ENCODE results near the gene ZSWIM1. TPM values are rescaled to one million over a fixed set of nuclear protein-coding genes. Genes with fewer than 3 reads are reported as not detected.
"Not testable (repeated sequence)": the region's sequence is repeated elsewhere in the genome, so short reads cannot be mapped to it uniquely, and the experiment has no call there.

The ZSWIM1 gene
- total RNA-seq, 1 experiment from 2014 or later: 11.4 TPM

- no peak for DNase-seq (ENCODE audit: extremely low read depth, low read depth)
Measured at GRCh38 chr20:45921337-45922189, 40.5 kb downstream of the ZSWIM1 start.

DNA sequence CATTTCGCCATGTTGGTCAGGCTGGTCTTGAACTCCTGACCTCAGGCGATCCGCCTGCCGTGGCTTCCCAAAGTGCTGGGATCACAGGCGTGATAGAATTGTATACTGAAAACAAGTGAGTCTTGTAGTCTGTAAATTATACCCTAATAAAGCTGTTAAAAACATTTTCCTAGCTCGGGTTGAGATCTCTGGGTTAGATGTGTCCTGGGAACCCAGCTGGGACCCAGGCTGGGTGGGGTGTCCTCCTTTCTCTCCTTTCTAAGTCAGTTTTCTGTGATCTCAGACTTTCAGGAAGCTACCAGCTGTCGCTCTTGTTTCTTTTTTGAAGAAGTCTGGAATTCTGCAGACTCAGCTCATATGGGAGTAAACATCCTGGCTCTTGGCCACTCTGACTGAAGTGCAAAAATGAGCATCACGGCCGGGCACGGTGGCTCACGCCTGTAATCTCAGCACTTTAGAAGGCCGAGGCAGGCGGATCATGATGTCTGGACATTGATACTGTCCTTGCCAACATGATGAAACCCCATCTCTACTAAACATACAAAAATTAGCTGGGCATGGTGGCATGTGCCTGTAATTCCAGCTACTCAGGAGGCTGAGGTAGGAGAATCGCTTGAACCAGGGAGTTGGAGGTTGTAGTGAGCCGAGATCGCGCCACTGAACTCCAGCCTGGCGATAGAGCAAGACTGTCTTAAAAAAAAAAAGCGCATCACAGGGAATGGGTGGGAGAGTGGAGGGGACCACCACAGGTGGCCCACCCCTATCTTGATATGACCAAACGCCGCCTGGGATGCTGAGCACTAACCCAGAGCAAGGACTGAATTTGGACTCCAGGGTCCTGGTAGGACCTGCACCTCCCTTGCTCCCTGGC, 43.6 kb downstream of the ZSWIM1 start:
- no peak for DNase-seq (ENCODE audit: extremely low read depth, low read depth)

- no peak for DNase-seq (ENCODE audit: extremely low read depth, low read depth)
Measured at GRCh38 chr20:45925821-45926506, 44.9 kb downstream of the ZSWIM1 start.

DNA sequence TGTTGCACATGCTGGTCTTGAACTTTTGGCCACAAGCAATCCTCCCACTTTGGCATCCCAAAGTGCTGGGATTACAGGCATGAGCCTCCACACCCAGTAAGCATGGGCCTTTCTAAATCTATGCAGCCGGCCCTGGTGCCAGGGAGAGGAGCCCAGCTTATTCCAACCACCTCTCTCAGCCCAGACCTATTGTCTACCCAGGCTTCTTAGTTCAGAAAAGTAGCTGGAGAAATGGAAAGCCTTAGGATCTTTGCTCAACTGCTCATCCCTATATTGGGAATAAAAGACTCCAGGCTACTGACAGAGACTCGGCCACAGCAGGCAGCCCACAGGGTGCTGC, 45.7 kb downstream of the ZSWIM1 start:
- no peak for DNase-seq (ENCODE audit: extremely low read depth, low read depth)

DNA sequence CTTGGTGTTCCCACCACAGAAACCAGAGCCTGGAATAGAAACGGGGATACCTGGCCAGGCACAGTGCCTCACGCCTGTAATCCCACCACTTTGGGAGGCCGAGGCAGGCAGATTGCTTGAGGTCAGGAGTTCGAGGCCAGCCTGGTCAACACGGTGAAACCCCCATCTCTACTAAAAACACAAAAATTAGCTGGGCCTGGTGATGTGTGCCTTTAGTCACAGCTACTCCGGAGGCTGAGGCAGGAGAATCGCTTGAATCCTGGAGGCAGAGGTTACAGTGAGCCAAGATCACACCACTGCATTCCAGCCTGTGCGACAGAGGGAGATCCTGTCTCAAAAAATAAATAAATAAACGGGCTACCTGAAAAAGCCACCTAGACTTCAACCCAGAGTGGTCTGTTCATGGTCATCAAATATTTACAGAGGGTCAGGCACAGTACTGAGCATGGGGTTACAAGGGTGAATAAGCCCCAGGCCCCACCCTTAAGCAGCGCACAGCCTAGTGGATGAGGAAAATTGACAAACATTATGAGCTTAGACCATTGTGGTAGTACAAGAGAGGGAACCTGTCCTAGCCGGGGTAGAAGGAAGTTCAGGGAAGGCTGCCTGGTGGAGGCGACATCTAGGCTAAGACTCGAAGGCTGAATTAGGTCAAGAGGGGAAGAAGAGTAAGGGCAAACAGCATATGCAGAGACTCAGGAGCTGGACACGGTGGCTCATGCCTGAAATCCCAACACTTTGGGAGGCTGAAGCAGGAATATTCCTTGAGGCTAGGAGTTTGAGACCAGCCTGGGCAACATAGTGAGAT, 46.2 kb downstream of the ZSWIM1 start:
- DNase-seq (ENCODE audit: extremely low read depth, low read depth): no peak

DNA sequence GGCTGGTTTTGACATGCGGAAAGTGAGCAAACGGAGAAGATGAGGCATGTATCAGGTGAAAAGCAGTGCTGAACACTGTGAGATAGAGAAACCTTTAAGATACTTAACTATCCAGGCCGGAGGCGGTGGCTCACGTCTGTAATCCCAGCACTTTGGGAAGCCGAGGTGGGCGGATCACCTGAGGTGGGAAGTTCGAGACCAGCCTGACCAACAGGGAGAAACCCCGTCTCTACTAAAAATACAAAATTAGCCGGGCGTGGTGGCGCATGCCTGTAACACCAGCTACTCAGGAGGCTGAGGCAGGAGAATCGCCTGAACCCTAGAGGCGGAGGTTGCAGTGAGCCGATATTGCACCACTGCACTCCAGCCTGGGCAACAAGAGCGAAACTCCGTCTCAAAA, 50.7 kb downstream of the ZSWIM1 start:
- not testable (repeated sequence) for DNase-seq (ENCODE audit: extremely low read depth, low read depth)

- peak; percentile 65 for DNase-seq (ENCODE audit: extremely low read depth, low read depth)
Measured at GRCh38 chr20:45933266-45934045, 52.4 kb downstream of the ZSWIM1 start.

DNA sequence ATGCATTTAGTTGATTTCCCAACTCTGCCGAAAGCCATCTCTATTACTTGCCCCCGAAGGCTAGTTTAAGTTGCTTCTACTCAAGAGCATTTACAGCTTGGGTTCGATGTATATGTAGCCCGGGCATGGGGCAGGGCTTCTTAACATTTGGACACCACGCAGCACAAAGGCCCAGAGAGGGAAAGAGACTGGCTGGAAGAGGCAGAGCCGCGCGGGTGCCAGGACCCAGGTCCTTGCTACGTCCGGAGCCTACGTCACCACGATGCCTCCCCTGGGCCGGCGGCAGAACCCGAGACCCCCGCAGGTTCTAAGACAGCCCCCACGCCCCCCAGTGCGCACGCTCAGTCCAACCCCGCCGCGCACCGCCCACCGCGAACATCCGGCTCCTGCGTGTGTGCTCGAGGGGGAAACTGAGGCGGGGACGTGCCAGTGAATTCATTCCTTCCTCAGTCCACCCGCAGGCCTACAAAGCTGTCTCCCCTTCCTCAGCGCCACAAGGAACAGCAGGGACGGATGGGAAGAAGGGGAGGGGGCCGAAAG, 53.1 kb downstream of the ZSWIM1 start:
- DNase-seq (ENCODE audit: extremely low read depth, low read depth): no peak

Other genes with a start within 250 kb of the ZSWIM1 start
- gene WFDC9, start 249.9 kb upstream of the ZSWIM1 start, total RNA-seq (2014; rRNA removed; shearing (Covaris generic)): not detected in 2 replicates
- gene WFDC11, start 211.0 kb upstream of the ZSWIM1 start, total RNA-seq (2014; rRNA removed; shearing (Covaris generic)): not detected in 2 replicates
- gene WFDC13, start 179.2 kb upstream of the ZSWIM1 start, total RNA-seq (2014; rRNA removed; shearing (Covaris generic)): not detected in 2 replicates
- gene WFDC10B, start 176.2 kb upstream of the ZSWIM1 start, total RNA-seq (2014; rRNA removed; shearing (Covaris generic)): not detected in 2 replicates
- not detected in 2 replicates for gene SPINT4, start 158.9 kb upstream of the ZSWIM1 start, total RNA-seq (2014; rRNA removed; shearing (Covaris generic))
- gene WFDC3, start 89.3 kb upstream of the ZSWIM1 start, total RNA-seq (2014; rRNA removed; shearing (Covaris generic)): 0.40 and 0.58 TPM in 2 replicates
- 29.3 and 35.0 TPM in 2 replicates for gene DNTTIP1, start 89.3 kb upstream of the ZSWIM1 start, total RNA-seq (2014; rRNA removed; shearing (Covaris generic))
- 179 and 182 TPM in 2 replicates for gene UBE2C, start 68.6 kb upstream of the ZSWIM1 start, total RNA-seq (2014; rRNA removed; shearing (Covaris generic))
- 0.15 TPM in 1 of 2 replicates, not detected in the other for gene TNNC2, start 53.9 kb upstream of the ZSWIM1 start, total RNA-seq (2014; rRNA removed; shearing (Covaris generic))
- gene SNX21, start 47.4 kb upstream of the ZSWIM1 start, total RNA-seq (2014; rRNA removed; shearing (Covaris generic)): 13.1 and 13.3 TPM in 2 replicates
- gene ACOT8, start 23.8 kb upstream of the ZSWIM1 start, total RNA-seq (2014; rRNA removed; shearing (Covaris generic)): 21.1 and 21.6 TPM in 2 replicates
- 1.6 TPM in 2 replicates for gene ZSWIM3, start 23.6 kb upstream of the ZSWIM1 start, total RNA-seq (2014; rRNA removed; shearing (Covaris generic))
- gene SPATA25, start 6.4 kb downstream of the ZSWIM1 start, total RNA-seq (2014; rRNA removed; shearing (Covaris generic)): 0.75 TPM in 1 of 2 replicates, not detected in the other
- gene NEURL2, start 10.0 kb downstream of the ZSWIM1 start, total RNA-seq (2014; rRNA removed; shearing (Covaris generic)): 1.4 and 1.5 TPM in 2 replicates
- 80.3 and 81.6 TPM in 2 replicates for gene CTSA, start 10.1 kb downstream of the ZSWIM1 start, total RNA-seq (2014; rRNA removed; shearing (Covaris generic))
- 116 and 122 TPM in 2 replicates for gene PLTP, start 30.9 kb downstream of the ZSWIM1 start, total RNA-seq (2014; rRNA removed; shearing (Covaris generic))
- gene PCIF1, start 53.5 kb downstream of the ZSWIM1 start, total RNA-seq (2014; rRNA removed; shearing (Covaris generic)): 10.7 and 13.2 TPM in 2 replicates
- 13.8 and 16.3 TPM in 2 replicates for gene ZNF335, start 91.0 kb downstream of the ZSWIM1 start, total RNA-seq (2014; rRNA removed; shearing (Covaris generic))
- not detected in 2 replicates for gene MMP9, start 127.7 kb downstream of the ZSWIM1 start, total RNA-seq (2014; rRNA removed; shearing (Covaris generic))
- gene SLC12A5, start 148.0 kb downstream of the ZSWIM1 start, total RNA-seq (2014; rRNA removed; shearing (Covaris generic)): not detected in 2 replicates
- gene NCOA5, start 208.7 kb downstream of the ZSWIM1 start, total RNA-seq (2014; rRNA removed; shearing (Covaris generic)): 15.8 and 19.1 TPM in 2 replicates
- gene CD40, start 237.1 kb downstream of the ZSWIM1 start, total RNA-seq (2014; rRNA removed; shearing (Covaris generic)): 4.2 and 4.7 TPM in 2 replicates

Measured in NCI-H460 (cell line).